ENCODE data around the gene GON4L. TPM values are rescaled to one million over a fixed set of nuclear protein-coding genes. Genes with fewer than 3 reads are reported as not detected.
"Not testable (repeated sequence)": the region's sequence is repeated elsewhere in the genome, so short reads cannot be mapped to it uniquely, and the experiment has no call there.

The GON4L gene
- total RNA-seq, 1 experiment from 2014 or later: 15.1 TPM

DNA sequence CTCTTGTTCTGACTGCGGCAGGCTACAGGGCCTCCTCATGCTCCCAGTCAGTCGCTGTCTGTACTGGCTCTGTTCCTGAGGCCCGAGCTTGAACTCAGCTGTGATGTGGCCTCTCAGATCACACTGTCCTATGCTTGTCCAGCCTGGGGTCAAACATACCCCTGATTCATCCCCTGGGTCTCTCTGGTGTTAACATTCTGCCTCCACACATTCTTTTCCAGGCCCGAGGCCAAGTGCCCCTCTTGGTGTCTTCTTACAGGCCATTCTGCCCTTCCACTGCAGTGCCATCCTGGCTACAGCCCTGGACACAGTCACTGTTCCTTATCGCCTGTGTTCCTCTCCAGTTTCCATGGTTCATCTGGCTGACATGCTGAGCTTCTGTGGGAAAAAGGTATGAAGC is 108.9 kb downstream of the GON4L start:
- not testable (repeated sequence) for DNase-seq (ENCODE audit: low read depth)

GRCh38 chr1:155747586-155747985 is 109.4 kb downstream of the GON4L start:
- not testable (repeated sequence) for DNase-seq (ENCODE audit: low read depth)

DNA sequence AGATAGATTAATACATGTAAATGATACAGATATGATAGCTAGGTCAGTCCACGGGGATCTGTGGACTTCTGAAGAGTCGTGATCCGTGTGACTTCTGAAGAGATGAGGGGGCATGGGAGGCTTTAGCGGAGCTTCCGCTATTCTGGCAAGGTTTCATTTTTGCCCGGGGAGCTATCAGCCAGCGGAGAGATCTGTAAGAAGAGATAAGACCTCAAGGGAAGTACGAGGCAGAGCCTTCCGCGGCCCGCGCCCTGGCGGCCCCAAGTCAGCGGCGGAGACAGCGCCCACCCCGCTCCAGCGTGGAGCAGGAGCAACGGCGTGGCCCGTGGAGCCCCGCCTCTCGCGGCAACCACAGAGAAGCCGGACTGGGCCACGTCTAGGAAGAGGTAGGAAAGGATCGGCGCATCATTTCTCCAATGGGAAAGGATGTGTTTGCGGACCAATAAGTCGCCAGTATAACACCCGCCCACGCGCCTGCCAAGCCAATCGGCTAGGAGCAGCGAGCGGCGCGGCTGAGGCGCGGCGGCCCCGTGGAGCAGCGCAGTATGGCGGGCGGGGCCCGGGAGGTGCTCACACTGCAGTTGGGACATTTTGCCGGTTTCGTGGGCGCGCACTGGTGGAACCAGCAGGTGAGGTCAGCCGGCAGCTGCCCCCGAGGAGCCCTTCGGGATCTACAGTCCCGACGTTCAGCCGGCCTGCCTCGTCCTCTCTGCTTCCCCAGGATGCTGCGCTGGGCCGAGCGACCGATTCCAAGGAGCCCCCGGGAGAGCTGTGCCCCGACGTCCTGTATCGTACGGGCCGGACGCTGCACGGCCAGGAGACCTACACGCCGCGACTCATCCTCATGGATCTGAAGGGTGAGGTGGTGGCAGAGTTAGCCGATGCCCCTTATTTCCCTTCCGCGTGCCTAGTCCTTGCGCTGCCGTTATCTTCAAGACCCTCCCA is 111.5 kb downstream of the GON4L start:
- DNase-seq (ENCODE audit: low read depth): peak; percentile 98

- no peak for DNase-seq (ENCODE audit: low read depth)
Observed at GRCh38 chr1:155744711-155745283, 112.2 kb downstream of the GON4L start.

GRCh38 chr1:155741908-155742307 is 115.1 kb downstream of the GON4L start:
- no peak for DNase-seq (ENCODE audit: low read depth)

DNA sequence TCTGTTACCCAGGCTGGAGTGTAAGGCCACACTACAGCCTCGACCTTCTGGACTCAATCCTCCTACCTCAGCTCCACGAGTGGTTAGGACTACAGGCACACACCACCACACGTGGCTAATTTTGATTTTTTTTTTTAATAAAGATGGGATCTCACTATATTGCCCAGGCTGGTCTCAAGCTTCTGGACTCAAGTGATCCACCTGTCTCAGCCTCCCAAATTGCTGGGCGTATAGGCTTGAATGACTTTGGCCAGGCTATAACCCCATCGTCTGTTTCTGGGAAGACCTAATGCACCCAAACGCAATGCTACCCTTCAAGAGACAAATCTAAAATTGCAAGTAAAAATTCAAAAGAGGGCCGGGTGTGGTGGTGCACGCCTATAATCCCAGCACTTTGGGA is 116.0 kb downstream of the GON4L start:
- DNase-seq (ENCODE audit: low read depth): no peak

DNA sequence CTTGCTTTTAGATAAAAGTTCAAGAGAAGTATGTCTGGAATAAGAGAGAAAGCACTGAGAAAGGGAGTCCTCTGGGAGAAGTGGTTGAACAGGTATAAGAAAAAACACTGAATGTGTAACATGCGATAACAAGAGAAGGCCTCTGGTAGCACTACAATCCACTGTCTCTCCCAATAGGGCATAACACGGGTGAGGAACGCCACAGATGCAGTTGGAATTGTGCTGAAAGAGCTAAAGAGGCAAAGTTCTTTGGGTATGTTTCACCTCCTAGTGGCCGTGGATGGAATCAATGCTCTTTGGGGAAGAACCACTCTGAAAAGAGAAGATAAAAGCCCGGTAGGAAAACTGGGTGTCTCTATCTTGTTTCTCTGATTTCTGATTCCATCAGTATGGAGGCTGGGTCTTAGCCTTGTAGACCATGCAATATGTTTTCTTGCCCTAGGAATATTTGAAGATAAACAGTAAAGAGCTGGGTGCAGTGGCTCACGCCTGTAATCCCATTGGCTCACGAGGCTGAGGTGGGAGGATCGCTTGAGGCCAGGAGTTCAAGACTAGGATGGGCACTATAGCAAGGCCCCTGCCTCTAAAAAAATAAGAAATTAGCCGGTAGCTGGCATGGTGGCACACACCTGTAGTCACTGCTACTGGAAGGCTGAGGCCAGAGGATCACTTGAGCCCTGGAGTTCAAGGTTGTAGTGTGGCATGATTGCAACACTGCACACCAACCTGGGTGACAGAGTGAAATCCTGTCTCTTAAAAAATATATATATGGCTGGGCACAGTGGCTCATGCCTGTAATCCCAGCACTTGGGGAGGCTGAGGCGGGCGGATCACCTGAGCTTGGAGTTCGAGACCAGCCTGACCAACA is 127.7 kb downstream of the GON4L start:
- peak; percentile 63 for DNase-seq (ENCODE audit: low read depth)

- DNase-seq (ENCODE audit: low read depth): no peak
Observed at GRCh38 chr1:155725142-155725541, 131.9 kb downstream of the GON4L start.

GRCh38 chr1:155719703-155720102 is 137.3 kb downstream of the GON4L start:
- DNase-seq (ENCODE audit: low read depth): no peak

DNA sequence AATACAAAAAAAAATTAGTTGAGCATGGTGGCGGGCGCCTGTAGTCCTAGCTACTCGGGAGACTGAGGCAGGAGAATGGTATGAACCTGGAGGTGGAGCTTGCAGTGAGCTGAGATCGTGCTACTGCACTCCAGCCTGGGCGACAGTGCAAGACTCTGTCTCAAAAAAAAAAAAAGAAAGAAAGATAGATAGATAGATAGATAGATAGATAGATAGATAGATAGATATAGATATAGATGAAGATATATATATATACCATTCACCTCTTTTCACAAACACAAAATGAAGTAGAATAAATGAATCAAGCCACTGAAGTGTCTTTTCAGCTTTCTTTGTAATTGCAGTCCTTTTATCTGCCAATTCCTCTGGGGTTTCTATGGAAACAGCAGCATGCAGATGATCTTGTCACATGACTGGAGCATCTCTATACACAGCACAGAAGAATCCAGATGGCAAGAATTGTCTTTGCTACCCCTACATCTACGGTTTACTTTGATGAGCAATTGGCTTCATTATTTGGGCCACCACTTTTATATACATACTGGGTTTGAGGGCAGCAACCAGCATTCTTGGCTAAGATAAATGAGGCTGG is 138.4 kb downstream of the GON4L start:
- DNase-seq (ENCODE audit: low read depth): not testable (repeated sequence)

GRCh38 chr1:155717041-155717440 is 140.0 kb downstream of the GON4L start:
- DNase-seq (ENCODE audit: low read depth): no peak

DNA sequence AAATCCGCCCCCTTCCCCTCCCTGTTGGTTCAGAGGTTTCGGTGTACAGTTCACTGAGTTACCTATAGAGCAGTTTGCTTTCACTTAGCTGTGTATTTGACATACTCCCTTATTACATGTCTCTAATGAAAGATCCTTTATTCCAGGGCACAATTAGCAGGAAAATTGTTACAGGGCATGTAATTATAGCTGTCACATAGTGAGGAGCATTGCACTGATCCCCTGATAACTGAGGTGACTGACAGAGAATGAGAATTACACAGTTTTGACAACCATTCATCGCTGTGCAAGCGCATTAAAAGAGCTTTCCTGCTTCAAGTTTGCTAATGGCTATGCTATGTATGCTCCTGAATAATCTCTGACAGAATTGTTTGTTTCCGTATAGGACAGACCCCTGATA is 141.2 kb downstream of the GON4L start:
- no peak for DNase-seq (ENCODE audit: low read depth)

DNA sequence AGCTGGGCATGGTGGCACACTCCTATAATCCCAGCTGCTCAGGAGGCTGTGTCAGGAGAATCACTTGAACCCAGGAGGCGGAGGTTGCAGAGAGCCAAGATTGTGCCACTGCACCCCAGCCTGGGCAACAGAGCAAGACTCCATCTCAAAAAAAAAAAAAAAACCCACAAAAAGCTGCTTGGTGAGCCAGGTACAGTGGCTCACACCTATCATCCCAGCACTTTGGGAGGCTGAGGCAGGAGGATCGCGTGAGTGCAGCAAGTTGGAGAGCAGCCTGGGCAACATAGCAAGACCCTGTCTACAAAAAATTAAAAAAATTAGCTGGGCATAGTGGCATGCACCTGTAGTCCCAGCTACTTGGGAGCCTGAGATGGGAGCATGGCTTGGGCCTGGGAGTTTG is 142.0 kb downstream of the GON4L start:
- DNase-seq (ENCODE audit: low read depth): not testable (repeated sequence)

GRCh38 chr1:155713075-155713474 is 143.9 kb downstream of the GON4L start:
- no peak for DNase-seq (ENCODE audit: low read depth)

DNA sequence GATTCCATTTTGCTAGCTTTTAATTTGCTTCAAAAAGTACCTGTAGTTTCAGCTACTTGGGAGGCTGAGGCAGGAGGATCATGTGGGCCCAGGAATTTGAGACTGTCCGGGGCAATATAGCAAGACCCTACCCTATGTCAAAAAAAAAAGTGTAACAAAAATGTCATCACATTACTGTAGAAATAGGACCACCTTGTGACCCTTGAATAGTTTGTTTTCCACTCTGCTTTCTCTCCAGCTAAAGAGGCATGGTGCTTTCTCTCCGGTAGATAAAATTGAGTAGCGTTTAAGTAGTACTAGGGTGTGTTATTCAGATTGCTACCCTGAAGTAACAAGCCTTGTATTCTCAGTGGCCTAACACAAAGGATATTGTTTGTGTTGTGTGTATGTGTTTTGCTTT is 144.4 kb downstream of the GON4L start:
- not testable (repeated sequence) for DNase-seq (ENCODE audit: low read depth)

DNA sequence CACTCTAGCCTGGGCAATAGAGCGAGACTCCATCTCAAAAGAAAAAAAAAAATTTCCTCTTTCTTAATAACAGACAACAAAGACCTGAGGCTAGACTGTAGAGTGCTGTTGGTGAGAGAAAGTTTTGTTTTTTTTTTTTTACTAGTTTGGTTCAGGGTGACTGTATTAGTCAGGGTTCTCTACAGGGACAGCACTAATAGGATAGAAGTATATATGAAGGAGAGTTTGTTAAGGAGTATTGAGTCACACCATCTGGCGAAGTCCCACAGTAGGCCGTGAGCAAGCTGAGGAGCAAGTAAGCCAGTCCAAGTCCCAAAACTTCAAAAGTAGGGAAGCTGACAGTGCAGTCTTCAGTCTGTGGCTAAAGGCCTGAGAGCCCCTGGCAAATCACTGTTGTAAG is 145.6 kb downstream of the GON4L start:
- DNase-seq (ENCODE audit: low read depth): not testable (repeated sequence)

- DNase-seq (ENCODE audit: low read depth): no peak
Observed at GRCh38 chr1:155709391-155709790, 147.6 kb downstream of the GON4L start.

DNA sequence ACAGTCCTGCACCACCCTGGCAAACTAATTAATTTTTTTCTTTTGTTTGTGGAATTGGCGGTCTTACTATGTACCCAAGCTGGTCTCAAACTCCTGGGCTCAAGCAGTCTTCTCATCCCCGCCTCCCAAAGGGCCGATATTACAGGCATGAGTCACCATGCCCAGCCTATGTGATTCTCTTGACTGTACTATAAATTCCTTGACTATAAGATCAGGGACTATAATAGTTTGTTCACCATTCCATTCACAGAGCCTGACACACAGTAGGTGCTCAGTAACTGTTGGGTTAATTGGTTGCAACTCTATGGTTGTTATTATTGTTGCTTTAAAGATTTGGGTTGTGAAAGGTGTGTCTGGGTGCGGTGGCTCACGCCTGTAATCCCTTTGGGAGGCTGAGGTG is 150.9 kb downstream of the GON4L start:
- peak; percentile 46 for DNase-seq (ENCODE audit: low read depth)

DNA sequence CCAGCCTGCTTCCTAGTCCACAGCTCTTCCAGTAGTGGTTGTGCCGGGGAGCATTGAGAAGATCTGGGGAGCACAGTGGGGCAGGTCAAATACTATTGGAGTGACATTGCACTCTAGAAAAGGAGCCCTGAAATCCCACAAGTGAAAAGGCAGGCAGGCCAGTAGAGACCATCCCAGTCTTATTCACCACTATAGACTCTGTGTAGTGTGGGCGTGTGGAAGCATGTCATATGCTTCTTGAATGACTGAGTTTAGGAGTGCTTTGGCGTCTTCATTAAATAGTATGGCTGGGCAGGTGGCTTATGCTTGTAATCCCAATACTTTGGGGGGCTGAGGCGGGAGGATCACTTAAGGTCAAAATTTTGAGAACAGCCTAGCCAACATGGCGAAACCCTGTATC is 152.6 kb downstream of the GON4L start:
- DNase-seq (ENCODE audit: low read depth): not testable (repeated sequence)

DNA sequence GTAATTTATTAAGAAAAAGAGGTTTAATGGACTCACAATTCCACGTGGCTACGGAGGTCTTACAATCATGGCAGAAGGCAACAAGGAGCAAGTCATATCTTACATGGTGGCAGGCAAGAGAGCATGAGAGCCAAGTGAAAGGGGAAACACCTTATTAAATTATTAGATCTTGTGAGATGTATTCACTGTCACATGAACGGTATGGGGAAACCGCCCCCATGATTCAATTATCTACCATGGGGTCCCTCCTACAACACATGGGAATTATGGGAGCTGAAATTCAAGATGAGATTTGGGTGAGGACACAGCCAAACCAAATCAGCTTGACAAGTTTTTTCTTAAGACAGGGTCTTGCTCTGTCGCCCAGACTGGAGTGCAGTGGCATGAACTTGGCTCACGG is 153.8 kb downstream of the GON4L start:
- no peak for DNase-seq (ENCODE audit: low read depth)

DNA sequence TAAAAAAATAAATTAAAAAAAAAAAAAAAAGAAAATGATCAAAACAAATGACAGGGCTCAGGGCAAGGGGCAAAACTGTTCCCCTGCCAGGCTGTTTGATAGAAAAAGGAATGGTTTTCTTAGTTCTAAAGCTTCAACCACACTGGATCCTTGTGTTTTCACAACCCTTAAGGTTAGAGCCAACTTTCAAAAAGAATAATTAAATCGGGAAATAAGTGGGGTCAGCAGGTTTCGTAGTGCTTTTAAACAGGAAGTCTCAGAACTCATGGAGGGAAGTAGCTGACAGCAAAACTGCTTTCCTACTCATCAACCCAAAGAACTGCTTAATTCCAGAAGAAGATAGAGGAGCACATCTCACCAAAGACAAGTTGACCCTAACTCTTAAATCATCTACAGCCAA is 155.3 kb downstream of the GON4L start:
- DNase-seq (ENCODE audit: low read depth): not testable (repeated sequence)

Measured in RPMI7951 (cell line).